Activated CD8-positive, alpha-beta memory T cell treated with anti-CD3 and anti-CD28 coated beads, Interleukin-2, amount 50 U/mL, for 1 hour (primary cell): Measurements from ENCODE around the gene SMAD7.

ENCODE experiments used
- DNase-seq: peaks from one replicate; pipeline ENCODE4 v3.0.0-alpha.2; 2020; ENCODE audit errors: extremely low read depth

Gene SMAD7

GRCh38 chr18:48915626-48916425 lies 34.9 kb downstream of the SMAD7 start:
- no peak for DNase-seq

- DNase-seq, result no peak
Observed at GRCh38 chr18:48914581-48915251, 36.0 kb downstream of the SMAD7 start.

- no peak for DNase-seq
Observed at GRCh38 chr18:48913775-48914174, 37.0 kb downstream of the SMAD7 start.

GRCh38 chr18:48913201-48913600 lies 37.6 kb downstream of the SMAD7 start:
- DNase-seq, result no peak

GRCh38 chr18:48910972-48911545 lies 39.7 kb downstream of the SMAD7 start:
- DNase-seq, result no peak

GRCh38 chr18:48909721-48910120 lies 41.0 kb downstream of the SMAD7 start:
- no peak for DNase-seq

- DNase-seq, result no peak
Observed at GRCh38 chr18:48908916-48909315, 41.8 kb downstream of the SMAD7 start.

- no peak for DNase-seq
Observed at GRCh38 chr18:48905513-48905912, 45.3 kb downstream of the SMAD7 start.

GRCh38 chr18:48904847-48905394 lies 45.8 kb downstream of the SMAD7 start:
- no peak for DNase-seq

GRCh38 chr18:48904091-48904490 lies 46.7 kb downstream of the SMAD7 start:
- no peak for DNase-seq

GRCh38 chr18:48902856-48903601 lies 47.7 kb downstream of the SMAD7 start:
- no peak for DNase-seq

GRCh38 chr18:48902023-48902855 lies 48.5 kb downstream of the SMAD7 start:
- DNase-seq, result no peak

GRCh38 chr18:48901145-48902022 lies 49.4 kb downstream of the SMAD7 start:
- DNase-seq, result no peak

GRCh38 chr18:48900469-48900868 lies 50.3 kb downstream of the SMAD7 start:
- DNase-seq, result no peak

- no peak for DNase-seq
Observed at GRCh38 chr18:48899558-48900174, 51.1 kb downstream of the SMAD7 start.

GRCh38 chr18:48898521-48898920 lies 52.2 kb downstream of the SMAD7 start:
- DNase-seq, result no peak

- DNase-seq, result no peak
Observed at GRCh38 chr18:48897531-48897930, 53.2 kb downstream of the SMAD7 start.

- DNase-seq, result no peak
Observed at GRCh38 chr18:48896875-48897511, 53.8 kb downstream of the SMAD7 start.

GRCh38 chr18:48896326-48896874 lies 54.4 kb downstream of the SMAD7 start:
- no peak for DNase-seq
